Endothelial cell of umbilical vein (primary cell): Measurements from ENCODE around the gene NDUFB4.

Experiments used
- EZH2 ChIP-seq: IDR thresholded peaks from 2 replicates; pipeline ENCODE4 v1.6.1; 2012; ENCODE audit warnings: borderline replicate concordance, low read depth, mild to moderate bottlenecking, moderate library complexity, low read length, inconsistent platforms; ENCODE audit not compliant: severe bottlenecking
- JUN ChIP-seq: IDR thresholded peaks from 2 replicates; pipeline ENCODE4 v1.6.1; 2011; ENCODE audit warnings: borderline replicate concordance, low read depth; ENCODE audit not compliant: insufficient read length, insufficient read depth
- POLR2A ChIP-seq: IDR thresholded peaks from 2 replicates; pipeline ENCODE4 v1.6.1; 2012; ENCODE audit warnings: low read depth, mild to moderate bottlenecking, control low read depth, low read length
- POLR2AphosphoS5 ChIP-seq: IDR thresholded peaks from 2 replicates; pipeline ENCODE4 v1.6.1; 2012; ENCODE audit warnings: low read depth, mild to moderate bottlenecking, control low read depth, low read length, moderate library complexity; ENCODE audit not compliant: insufficient read depth
- TF ChIP-seq, protein P1 (sequence below), 2 donors: IDR thresholded peaks; 1 replicate in 1 of 2; 2 replicates in 1 of 2; pipeline ENCODE4 v1.5.1; 2011; ENCODE audit warnings: low read length in 2 of 2, mild to moderate bottlenecking in 2 of 2, moderate library complexity in 2 of 2, control low read depth in 1 of 2, inconsistent platforms in 1 of 2, low read depth in 1 of 2; ENCODE audit not compliant: insufficient read depth in 1 of 2; ENCODE audit errors: extremely low read depth in 1 of 2

DNA sequence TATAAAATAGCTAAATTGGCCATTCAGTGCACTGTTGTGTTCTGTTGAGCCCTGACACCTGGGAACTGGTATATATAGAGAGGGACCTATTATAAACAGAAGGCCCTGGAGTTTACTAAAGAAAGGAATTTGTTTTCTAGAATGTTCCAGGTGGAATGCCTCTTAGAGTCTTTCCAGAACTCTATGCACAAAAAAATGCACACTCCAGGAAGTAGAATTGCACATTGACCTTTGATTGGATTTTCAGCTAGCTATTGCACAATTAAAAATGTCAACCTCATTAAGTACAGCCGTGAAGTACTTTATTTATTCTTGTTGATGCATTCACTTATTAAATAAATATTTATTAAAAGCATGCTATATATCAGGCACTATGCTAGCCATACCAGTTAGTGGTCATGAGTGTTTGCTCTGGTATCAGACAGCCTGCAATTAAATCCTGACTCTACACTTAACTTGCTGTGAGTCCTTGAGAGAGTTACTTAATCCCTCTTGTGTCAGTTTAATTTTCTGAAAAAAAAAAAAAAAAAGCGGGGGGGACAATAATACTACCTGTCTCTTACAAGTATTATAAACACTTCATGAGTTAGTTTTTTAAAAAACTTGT lies 40.8 kb downstream of the NDUFB4 start:
- TF ChIP-seq, protein P1, sequence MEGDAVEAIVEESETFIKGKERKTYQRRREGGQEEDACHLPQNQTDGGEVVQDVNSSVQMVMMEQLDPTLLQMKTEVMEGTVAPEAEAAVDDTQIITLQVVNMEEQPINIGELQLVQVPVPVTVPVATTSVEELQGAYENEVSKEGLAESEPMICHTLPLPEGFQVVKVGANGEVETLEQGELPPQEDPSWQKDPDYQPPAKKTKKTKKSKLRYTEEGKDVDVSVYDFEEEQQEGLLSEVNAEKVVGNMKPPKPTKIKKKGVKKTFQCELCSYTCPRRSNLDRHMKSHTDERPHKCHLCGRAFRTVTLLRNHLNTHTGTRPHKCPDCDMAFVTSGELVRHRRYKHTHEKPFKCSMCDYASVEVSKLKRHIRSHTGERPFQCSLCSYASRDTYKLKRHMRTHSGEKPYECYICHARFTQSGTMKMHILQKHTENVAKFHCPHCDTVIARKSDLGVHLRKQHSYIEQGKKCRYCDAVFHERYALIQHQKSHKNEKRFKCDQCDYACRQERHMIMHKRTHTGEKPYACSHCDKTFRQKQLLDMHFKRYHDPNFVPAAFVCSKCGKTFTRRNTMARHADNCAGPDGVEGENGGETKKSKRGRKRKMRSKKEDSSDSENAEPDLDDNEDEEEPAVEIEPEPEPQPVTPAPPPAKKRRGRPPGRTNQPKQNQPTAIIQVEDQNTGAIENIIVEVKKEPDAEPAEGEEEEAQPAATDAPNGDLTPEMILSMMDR (IDR thresholded peaks at IDR 0.05; ENCODE audit: extremely low read depth in 1 of 2, insufficient read depth in 1 of 2, low read depth in 1 of 2, low read length in 2 of 2) = no peak
- TF ChIP-seq POLR2AphosphoS5 (no peak), POLR2A (no peak), EZH2 (no peak), JUN (no peak)
